Measurements from ENCODE around the gene ALAS1.

GRCh38 chr3:52250122-52250521 lies 52.2 kb downstream of the ALAS1 start:
- TF ChIP-seq, protein P1, sequence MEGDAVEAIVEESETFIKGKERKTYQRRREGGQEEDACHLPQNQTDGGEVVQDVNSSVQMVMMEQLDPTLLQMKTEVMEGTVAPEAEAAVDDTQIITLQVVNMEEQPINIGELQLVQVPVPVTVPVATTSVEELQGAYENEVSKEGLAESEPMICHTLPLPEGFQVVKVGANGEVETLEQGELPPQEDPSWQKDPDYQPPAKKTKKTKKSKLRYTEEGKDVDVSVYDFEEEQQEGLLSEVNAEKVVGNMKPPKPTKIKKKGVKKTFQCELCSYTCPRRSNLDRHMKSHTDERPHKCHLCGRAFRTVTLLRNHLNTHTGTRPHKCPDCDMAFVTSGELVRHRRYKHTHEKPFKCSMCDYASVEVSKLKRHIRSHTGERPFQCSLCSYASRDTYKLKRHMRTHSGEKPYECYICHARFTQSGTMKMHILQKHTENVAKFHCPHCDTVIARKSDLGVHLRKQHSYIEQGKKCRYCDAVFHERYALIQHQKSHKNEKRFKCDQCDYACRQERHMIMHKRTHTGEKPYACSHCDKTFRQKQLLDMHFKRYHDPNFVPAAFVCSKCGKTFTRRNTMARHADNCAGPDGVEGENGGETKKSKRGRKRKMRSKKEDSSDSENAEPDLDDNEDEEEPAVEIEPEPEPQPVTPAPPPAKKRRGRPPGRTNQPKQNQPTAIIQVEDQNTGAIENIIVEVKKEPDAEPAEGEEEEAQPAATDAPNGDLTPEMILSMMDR (conservative IDR thresholded peaks at IDR 0.05; ENCODE audit: low read depth, low read length), result no peak
- TF ChIP-seq EZH2phosphoT487 (IDR thresholded peaks at IDR 0.05; ENCODE audit: borderline replicate concordance, low read length), result no peak

Measured in PC-3 (cell line).